PFSK-1 (cell line): Measurements from ENCODE around the gene PANX2.

Source experiments
- POLR2AphosphoS5 ChIP-seq: IDR thresholded peaks from 2 replicates; pipeline ENCODE4 v1.6.1; 2012; ENCODE audit warnings: low read depth, mild to moderate bottlenecking, control low read depth, low read length, moderate library complexity
- TAF1 ChIP-seq: IDR thresholded peaks from 2 replicates; pipeline ENCODE4 v1.6.1; 2012; ENCODE audit warnings: low read length, control low read depth, borderline replicate concordance; ENCODE audit not compliant: insufficient read depth

- TF ChIP-seq POLR2AphosphoS5 (no peak), TAF1 (no peak)
Measured at GRCh38 chr22:50140615-50141014, 29.9 kb upstream of the PANX2 start.
